ENCODE data around the gene PEAR1. TPM values are rescaled to one million over a fixed set of nuclear protein-coding genes. Genes with fewer than 3 reads are reported as not detected.

Gene PEAR1
- not detected for polyA plus RNA-seq (2012; ENCODE audit: low read depth, missing spikeins)

GRCh38 chr1:156893048-156893953 lies at the start of gene PEAR1:
TSS of gene PEAR1 (plus strand) at chr1:156893718. CDS start at chr1:156903927, 10,209 bp downstream.
- TF ChIP-seq TAF1 (IDR thresholded peaks at IDR 0.05; ENCODE audit: low read depth, low read length) (no peak), PAX5 (IDR thresholded peaks at IDR 0.05; ENCODE audit: insufficient read depth, low read length, severe bottlenecking) (no peak), SPI1 (IDR thresholded peaks at IDR 0.05; ENCODE audit: low read depth, low read length) (no peak), POU2F2 (IDR thresholded peaks at IDR 0.05; ENCODE audit: low read depth, low read length) (no peak), POLR2AphosphoS5 (IDR thresholded peaks at IDR 0.05; ENCODE audit: low read depth, low read length) (no peak), POLR2A (IDR thresholded peaks at IDR 0.05; ENCODE audit: low read depth, low read length) (no peak)
- FAIRE-seq: no peak
- no peak for DNase-seq (ENCODE audit: insufficient read length, low spot score)

GRCh38 chr1:156844102-156844501 lies 49.4 kb upstream of the PEAR1 start:
- no peak for TF ChIP-seq TAF1 (IDR thresholded peaks at IDR 0.05; ENCODE audit: low read depth, low read length)
- TF ChIP-seq POLR2AphosphoS5 (IDR thresholded peaks at IDR 0.05; ENCODE audit: low read depth, low read length): no peak
- no peak for TF ChIP-seq PAX5 (IDR thresholded peaks at IDR 0.05; ENCODE audit: insufficient read depth, low read length, severe bottlenecking)
- TF ChIP-seq POLR2A (IDR thresholded peaks at IDR 0.05; ENCODE audit: low read depth, low read length): no peak
- no peak for TF ChIP-seq SPI1 (IDR thresholded peaks at IDR 0.05; ENCODE audit: low read depth, low read length)
- TF ChIP-seq POU2F2 (IDR thresholded peaks at IDR 0.05; ENCODE audit: low read depth, low read length): no peak
- FAIRE-seq (no peak), DNase-seq (ENCODE audit: insufficient read length, low spot score) (no peak)

- no peak for TF ChIP-seq SPI1 (IDR thresholded peaks at IDR 0.05; ENCODE audit: low read depth, low read length)
- FAIRE-seq (no peak), DNase-seq (ENCODE audit: insufficient read length, low spot score) (no peak)
Measured at GRCh38 chr1:156844638-156845037, 48.9 kb upstream of the PEAR1 start.

GRCh38 chr1:156845055-156845952 lies 48.2 kb upstream of the PEAR1 start:
- DNase-seq (ENCODE audit: insufficient read length, low spot score) (no peak), FAIRE-seq (no peak)
- TF ChIP-seq POLR2A (IDR thresholded peaks at IDR 0.05; ENCODE audit: low read depth, low read length) (no peak), TAF1 (IDR thresholded peaks at IDR 0.05; ENCODE audit: low read depth, low read length) (no peak), PAX5 (IDR thresholded peaks at IDR 0.05; ENCODE audit: insufficient read depth, low read length, severe bottlenecking) (no peak), POLR2AphosphoS5 (IDR thresholded peaks at IDR 0.05; ENCODE audit: low read depth, low read length) (no peak), POU2F2 (IDR thresholded peaks at IDR 0.05; ENCODE audit: low read depth, low read length) (no peak), SPI1 (IDR thresholded peaks at IDR 0.05; ENCODE audit: low read depth, low read length) (no peak)

GRCh38 chr1:156845953-156846545 lies 47.5 kb upstream of the PEAR1 start:
- TF ChIP-seq TAF1 (IDR thresholded peaks at IDR 0.05; ENCODE audit: low read depth, low read length) (no peak), PAX5 (IDR thresholded peaks at IDR 0.05; ENCODE audit: insufficient read depth, low read length, severe bottlenecking) (no peak), POLR2A (IDR thresholded peaks at IDR 0.05; ENCODE audit: low read depth, low read length) (no peak), SPI1 (IDR thresholded peaks at IDR 0.05; ENCODE audit: low read depth, low read length) (no peak), POU2F2 (IDR thresholded peaks at IDR 0.05; ENCODE audit: low read depth, low read length) (no peak), POLR2AphosphoS5 (IDR thresholded peaks at IDR 0.05; ENCODE audit: low read depth, low read length) (no peak)
- no peak for FAIRE-seq
- no peak for DNase-seq (ENCODE audit: insufficient read length, low spot score)

- TF ChIP-seq POLR2AphosphoS5 (IDR thresholded peaks at IDR 0.05; ENCODE audit: low read depth, low read length): no peak
- no peak for TF ChIP-seq POLR2A (IDR thresholded peaks at IDR 0.05; ENCODE audit: low read depth, low read length)
- no peak for TF ChIP-seq TAF1 (IDR thresholded peaks at IDR 0.05; ENCODE audit: low read depth, low read length)
- TF ChIP-seq SPI1 (IDR thresholded peaks at IDR 0.05; ENCODE audit: low read depth, low read length): no peak
- TF ChIP-seq PAX5 (IDR thresholded peaks at IDR 0.05; ENCODE audit: insufficient read depth, low read length, severe bottlenecking): no peak
- no peak for TF ChIP-seq POU2F2 (IDR thresholded peaks at IDR 0.05; ENCODE audit: low read depth, low read length)
- DNase-seq (ENCODE audit: insufficient read length, low spot score): no peak
- FAIRE-seq: no peak
Measured at GRCh38 chr1:156846643-156847042, 46.9 kb upstream of the PEAR1 start.

- DNase-seq (ENCODE audit: insufficient read length, low spot score): no peak
- no peak for FAIRE-seq
- TF ChIP-seq PAX5 (IDR thresholded peaks at IDR 0.05; ENCODE audit: insufficient read depth, low read length, severe bottlenecking): no peak
- TF ChIP-seq SPI1 (IDR thresholded peaks at IDR 0.05; ENCODE audit: low read depth, low read length): no peak
- no peak for TF ChIP-seq POLR2A (IDR thresholded peaks at IDR 0.05; ENCODE audit: low read depth, low read length)
- no peak for TF ChIP-seq POU2F2 (IDR thresholded peaks at IDR 0.05; ENCODE audit: low read depth, low read length)
- TF ChIP-seq POLR2AphosphoS5 (IDR thresholded peaks at IDR 0.05; ENCODE audit: low read depth, low read length): no peak
- no peak for TF ChIP-seq TAF1 (IDR thresholded peaks at IDR 0.05; ENCODE audit: low read depth, low read length)
Measured at GRCh38 chr1:156847591-156848460, 45.7 kb upstream of the PEAR1 start.

GRCh38 chr1:156848461-156849150 lies 44.9 kb upstream of the PEAR1 start:
- peak; percentile 28 for FAIRE-seq
- TF ChIP-seq POLR2A (IDR thresholded peaks at IDR 0.05; ENCODE audit: low read depth, low read length) (no peak), PAX5 (IDR thresholded peaks at IDR 0.05; ENCODE audit: insufficient read depth, low read length, severe bottlenecking) (no peak), TAF1 (IDR thresholded peaks at IDR 0.05; ENCODE audit: low read depth, low read length) (no peak), SPI1 (IDR thresholded peaks at IDR 0.05; ENCODE audit: low read depth, low read length) (no peak), POU2F2 (IDR thresholded peaks at IDR 0.05; ENCODE audit: low read depth, low read length) (no peak), POLR2AphosphoS5 (IDR thresholded peaks at IDR 0.05; ENCODE audit: low read depth, low read length) (no peak)
- no peak for DNase-seq (ENCODE audit: insufficient read length, low spot score)
